ENCODE results near the gene BAD.

DNA sequence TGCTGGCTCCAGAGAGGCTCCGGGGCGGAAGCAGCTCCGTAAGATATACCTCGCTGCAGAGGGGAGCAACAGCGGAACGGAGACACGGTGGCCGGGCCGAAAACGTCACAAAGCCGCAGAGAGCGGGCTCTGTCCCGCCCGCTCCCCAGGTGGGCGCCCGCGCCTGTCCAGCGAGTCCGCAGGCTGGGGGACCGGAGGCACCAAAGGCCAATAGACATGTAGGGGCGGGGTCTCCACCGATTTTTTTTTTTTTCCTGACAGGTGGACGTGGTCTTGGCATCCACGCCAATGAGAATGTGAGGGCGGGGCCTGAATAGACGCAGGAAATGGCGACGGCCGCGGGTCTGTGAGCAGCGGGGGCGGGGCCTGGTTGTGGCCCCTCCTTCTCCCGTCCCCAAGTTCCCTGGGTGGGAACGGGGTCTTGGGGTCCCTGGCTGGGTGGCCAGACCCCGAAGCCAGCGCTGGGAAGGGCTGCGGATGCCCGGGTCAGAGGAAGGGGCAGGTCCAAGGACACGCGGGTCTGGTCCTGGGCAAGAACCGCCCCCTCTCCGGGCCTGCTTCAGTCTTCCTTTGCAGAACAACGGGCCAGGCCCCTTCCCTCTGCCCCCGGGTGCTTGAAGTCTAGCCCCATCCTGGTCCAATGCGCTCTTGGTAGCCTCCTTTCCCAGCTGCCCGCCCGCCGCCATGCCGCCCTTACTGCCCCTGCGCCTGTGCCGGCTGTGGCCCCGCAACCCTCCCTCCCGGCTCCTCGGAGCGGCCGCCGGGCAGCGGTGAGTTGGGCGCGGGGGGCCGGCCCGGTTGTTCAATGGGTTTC lies 54.1 kb downstream of the BAD start, which contains the start of gene DNAJC4:
- TF ChIP-seq POLR2A (IDR thresholded peaks at IDR 0.05): peak; percentile 59
- TF ChIP-seq, protein P1, sequence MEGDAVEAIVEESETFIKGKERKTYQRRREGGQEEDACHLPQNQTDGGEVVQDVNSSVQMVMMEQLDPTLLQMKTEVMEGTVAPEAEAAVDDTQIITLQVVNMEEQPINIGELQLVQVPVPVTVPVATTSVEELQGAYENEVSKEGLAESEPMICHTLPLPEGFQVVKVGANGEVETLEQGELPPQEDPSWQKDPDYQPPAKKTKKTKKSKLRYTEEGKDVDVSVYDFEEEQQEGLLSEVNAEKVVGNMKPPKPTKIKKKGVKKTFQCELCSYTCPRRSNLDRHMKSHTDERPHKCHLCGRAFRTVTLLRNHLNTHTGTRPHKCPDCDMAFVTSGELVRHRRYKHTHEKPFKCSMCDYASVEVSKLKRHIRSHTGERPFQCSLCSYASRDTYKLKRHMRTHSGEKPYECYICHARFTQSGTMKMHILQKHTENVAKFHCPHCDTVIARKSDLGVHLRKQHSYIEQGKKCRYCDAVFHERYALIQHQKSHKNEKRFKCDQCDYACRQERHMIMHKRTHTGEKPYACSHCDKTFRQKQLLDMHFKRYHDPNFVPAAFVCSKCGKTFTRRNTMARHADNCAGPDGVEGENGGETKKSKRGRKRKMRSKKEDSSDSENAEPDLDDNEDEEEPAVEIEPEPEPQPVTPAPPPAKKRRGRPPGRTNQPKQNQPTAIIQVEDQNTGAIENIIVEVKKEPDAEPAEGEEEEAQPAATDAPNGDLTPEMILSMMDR (IDR thresholded peaks at IDR 0.05): no peak

All from ovary (tissue), 3 donors.